Astrocyte (in vitro differentiated cells and primary cell): ENCODE results near the gene TRPM8. TPM values are rescaled to one million over a fixed set of nuclear protein-coding genes. Genes with fewer than 3 reads are reported as not detected.

Experiments
- DNase-seq: peaks from one replicate; pipeline ENCODE4 v3.0.0-alpha.2; 2010; ENCODE audit warnings: low read depth
- FAIRE-seq: peaks from 2 replicates; lab custom pipeline; 2011; peaks lifted over from hg19 to GRCh38; lab: Jason Lieb, UNC
- H2AFZ ChIP-seq: 2 replicates; pipeline ENCODE4 v1.6.0; 2012; ENCODE audit warnings: low read depth, low read length, inconsistent platforms
- H3K27ac ChIP-seq: 2 replicates; pipeline ENCODE4 v1.5.1; 2011; ENCODE audit warnings: low read depth, low read length, inconsistent platforms
- H3K27me3 ChIP-seq: 2 replicates; pipeline ENCODE4 v1.6.0; 2011; ENCODE audit warnings: low read length, inconsistent platforms; ENCODE audit not compliant: insufficient read depth
- H3K36me3 ChIP-seq: 2 replicates; pipeline ENCODE4 v1.5.1; 2011; ENCODE audit warnings: low read length, inconsistent platforms; ENCODE audit not compliant: insufficient read depth
- H3K4me1 ChIP-seq: 2 replicates; pipeline ENCODE4 v1.5.1; 2011; ENCODE audit warnings: low read length, inconsistent platforms; ENCODE audit not compliant: insufficient read depth
- H3K4me2 ChIP-seq: 2 replicates; pipeline ENCODE4 v1.6.0; 2012; ENCODE audit warnings: low read length, inconsistent platforms
- H3K4me3 ChIP-seq: 2 replicates; pipeline ENCODE4 v1.5.1; 2011; ENCODE audit warnings: low read depth, mild to moderate bottlenecking, low read length, inconsistent platforms; ENCODE audit not compliant: insufficient read depth
- H3K79me2 ChIP-seq: 2 replicates; pipeline ENCODE4 v1.6.0; 2012; ENCODE audit warnings: mild to moderate bottlenecking, low read length, inconsistent platforms; ENCODE audit not compliant: insufficient read depth
- H3K9ac ChIP-seq: 2 replicates; pipeline ENCODE4 v1.6.0; 2012; ENCODE audit warnings: mild to moderate bottlenecking, low read length, inconsistent platforms
- H3K9me3 ChIP-seq: 2 replicates; pipeline ENCODE4 v1.5.1; 2012; ENCODE audit warnings: low read depth, mild to moderate bottlenecking, low read length, inconsistent platforms; ENCODE audit not compliant: insufficient read depth
- H4K20me1 ChIP-seq: 2 replicates; pipeline ENCODE4 v1.6.0; 2012; ENCODE audit warnings: low read length, inconsistent platforms; ENCODE audit not compliant: insufficient read depth
- H3K27ac Mint-ChIP-seq: one replicate; pipeline ENCODE4 v1.8.0; 2021; ENCODE audit warnings: mild to moderate bottlenecking, mixed read lengths; ENCODE audit not compliant: unreplicated experiment
- H3K27me3 Mint-ChIP-seq: one replicate; pipeline ENCODE4 v1.8.0; 2021; ENCODE audit warnings: low read depth, mixed read lengths; ENCODE audit not compliant: unreplicated experiment
- H3K36me3 Mint-ChIP-seq: one replicate; pipeline ENCODE4 v1.8.0; 2021; ENCODE audit warnings: low read depth, mixed read lengths; ENCODE audit not compliant: unreplicated experiment
- H3K4me1 Mint-ChIP-seq: one replicate; pipeline ENCODE4 v1.8.0; 2021; ENCODE audit warnings: low read depth, mixed read lengths; ENCODE audit not compliant: unreplicated experiment
- H3K4me3 Mint-ChIP-seq: one replicate; pipeline ENCODE4 v1.8.0; 2021; ENCODE audit warnings: mild to moderate bottlenecking, moderate library complexity, mixed read lengths; ENCODE audit not compliant: unreplicated experiment
- H3K9me3 Mint-ChIP-seq: one replicate; pipeline ENCODE4 v1.8.0; 2021; ENCODE audit warnings: mild to moderate bottlenecking, mixed read lengths; ENCODE audit not compliant: unreplicated experiment
- EZH2 ChIP-seq: IDR thresholded peaks from 2 replicates; pipeline ENCODE4 v1.6.1; 2012; ENCODE audit warnings: mild to moderate bottlenecking, low read length, inconsistent platforms; ENCODE audit not compliant: insufficient read depth
- total RNA-seq: library from RNA; stranded (reverse); gene quantifications from 2 replicates; pipeline ENCODE4 v1.2.1, GENCODE V29; 2021
- TF ChIP-seq, protein P1 (sequence below): IDR thresholded peaks from 2 replicates; pipeline ENCODE4 v1.5.1; 2011; ENCODE audit warnings: low read depth, mild to moderate bottlenecking, inconsistent platforms, low read length, moderate library complexity; ENCODE audit not compliant: insufficient read depth

TRPM8 gene
- total RNA-seq, 1 donor from 2014 or later: 0.95 TPM

DNA sequence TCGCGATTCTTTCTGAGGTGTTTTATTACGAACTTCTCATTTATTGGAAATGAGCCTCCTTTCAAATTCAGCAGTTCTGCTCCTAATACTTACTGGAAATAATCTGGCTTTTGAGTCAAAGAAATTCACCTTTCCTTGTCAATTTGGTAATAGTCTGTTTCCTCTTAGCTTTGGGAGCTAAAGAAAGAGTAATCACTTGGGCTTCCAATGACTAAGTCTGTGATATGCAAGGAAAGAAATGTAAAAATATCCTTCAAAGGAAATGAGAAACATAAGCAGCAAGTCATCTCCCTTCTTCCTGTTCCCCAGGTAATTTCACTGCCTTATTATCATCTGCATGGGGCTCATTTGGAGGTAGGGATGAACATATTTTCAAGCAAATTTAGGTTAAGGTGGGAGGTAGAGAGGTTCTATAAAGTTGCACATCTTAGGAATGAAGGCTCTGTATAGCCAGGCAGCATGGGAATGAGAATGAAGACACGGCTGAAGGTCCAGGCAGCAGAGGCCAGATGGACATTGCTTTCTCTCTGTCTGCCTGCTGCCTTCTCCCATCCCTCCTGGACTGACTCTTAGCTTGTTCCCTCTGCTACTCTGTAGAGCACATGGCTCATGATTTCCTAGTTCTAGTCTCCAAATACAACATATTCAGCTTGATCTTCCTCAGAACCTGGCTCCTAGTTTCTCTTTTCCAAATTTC, 134.3 kb downstream of the TRPM8 start:
- Histone ChIP-seq H3K36me3 (no peaks in the 10 kb centered on the region), H3K4me2 (peak overlapping the region; percentile 32), H3K27me3 (no peaks in the 10 kb centered on the region), H3K79me2 (no peaks in the 10 kb centered on the region), H3K9me3 (no peaks in the 10 kb centered on the region), H3K4me1 (peaks cover 7% of the 10 kb centered on the region), H3K4me3 (no peak overlapping the region), H4K20me1 (no peaks in the 10 kb centered on the region), H2AFZ (no peak overlapping the region), H3K9ac (no peak overlapping the region), H3K27ac (no peak overlapping the region)
- peaks cover 7% of the 10 kb centered on the region for H3K4me1 Mint-ChIP-seq
- FAIRE-seq (peak; percentile 65), DNase-seq (peak; percentile 50)
- H3K4me3 Mint-ChIP-seq: no peak overlapping the region
- no peaks in the 10 kb centered on the region for H3K9me3 Mint-ChIP-seq
- TF ChIP-seq EZH2: no peak
- TF ChIP-seq, protein P1, sequence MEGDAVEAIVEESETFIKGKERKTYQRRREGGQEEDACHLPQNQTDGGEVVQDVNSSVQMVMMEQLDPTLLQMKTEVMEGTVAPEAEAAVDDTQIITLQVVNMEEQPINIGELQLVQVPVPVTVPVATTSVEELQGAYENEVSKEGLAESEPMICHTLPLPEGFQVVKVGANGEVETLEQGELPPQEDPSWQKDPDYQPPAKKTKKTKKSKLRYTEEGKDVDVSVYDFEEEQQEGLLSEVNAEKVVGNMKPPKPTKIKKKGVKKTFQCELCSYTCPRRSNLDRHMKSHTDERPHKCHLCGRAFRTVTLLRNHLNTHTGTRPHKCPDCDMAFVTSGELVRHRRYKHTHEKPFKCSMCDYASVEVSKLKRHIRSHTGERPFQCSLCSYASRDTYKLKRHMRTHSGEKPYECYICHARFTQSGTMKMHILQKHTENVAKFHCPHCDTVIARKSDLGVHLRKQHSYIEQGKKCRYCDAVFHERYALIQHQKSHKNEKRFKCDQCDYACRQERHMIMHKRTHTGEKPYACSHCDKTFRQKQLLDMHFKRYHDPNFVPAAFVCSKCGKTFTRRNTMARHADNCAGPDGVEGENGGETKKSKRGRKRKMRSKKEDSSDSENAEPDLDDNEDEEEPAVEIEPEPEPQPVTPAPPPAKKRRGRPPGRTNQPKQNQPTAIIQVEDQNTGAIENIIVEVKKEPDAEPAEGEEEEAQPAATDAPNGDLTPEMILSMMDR: no peak
- H3K36me3 Mint-ChIP-seq: peaks cover 2% of the 10 kb centered on the region
- no peaks in the 10 kb centered on the region for H3K27me3 Mint-ChIP-seq
- no peak overlapping the region for H3K27ac Mint-ChIP-seq

DNA sequence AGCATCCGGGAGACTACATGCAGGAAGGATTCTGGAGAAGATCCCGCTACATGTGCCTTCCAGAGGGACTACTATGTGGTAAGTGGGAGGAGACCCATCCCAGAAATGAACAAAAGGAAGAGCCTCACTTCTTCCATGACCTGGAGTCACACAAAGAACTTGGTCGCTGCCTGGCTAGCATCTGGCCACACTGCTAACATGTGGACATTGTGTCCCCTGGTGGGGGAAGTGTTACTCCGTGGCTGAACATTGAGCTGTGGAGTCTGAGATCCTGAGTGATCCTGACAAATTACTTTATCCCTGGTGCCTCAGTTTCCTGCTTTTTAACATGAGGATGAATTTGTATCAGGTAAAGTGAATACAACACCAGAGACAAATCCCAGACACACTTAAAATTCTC, 141.7 kb downstream of the TRPM8 start:
- no peak for TF ChIP-seq EZH2
- TF ChIP-seq, protein P1: no peak
- Histone ChIP-seq H3K9me3 (no peaks in the 10 kb centered on the region), H3K27ac (no peak overlapping the region), H3K79me2 (no peaks in the 10 kb centered on the region), H2AFZ (no peak overlapping the region), H3K4me3 (no peak overlapping the region), H3K4me2 (no peak overlapping the region), H3K4me1 (no peaks in the 10 kb centered on the region), H3K27me3 (peaks cover 7% of the 10 kb centered on the region), H3K36me3 (no peaks in the 10 kb centered on the region), H3K9ac (no peak overlapping the region), H4K20me1 (no peaks in the 10 kb centered on the region)
- Mint-ChIP-seq H3K27me3 (peaks cover 4% of the 10 kb centered on the region), H3K4me3 (no peak overlapping the region), H3K9me3 (peaks cover 7% of the 10 kb centered on the region), H3K4me1 (no peaks in the 10 kb centered on the region), H3K36me3 (peaks cover 2% of the 10 kb centered on the region), H3K27ac (no peak overlapping the region)
- DNase-seq (no peak), FAIRE-seq (no peak)

DNA sequence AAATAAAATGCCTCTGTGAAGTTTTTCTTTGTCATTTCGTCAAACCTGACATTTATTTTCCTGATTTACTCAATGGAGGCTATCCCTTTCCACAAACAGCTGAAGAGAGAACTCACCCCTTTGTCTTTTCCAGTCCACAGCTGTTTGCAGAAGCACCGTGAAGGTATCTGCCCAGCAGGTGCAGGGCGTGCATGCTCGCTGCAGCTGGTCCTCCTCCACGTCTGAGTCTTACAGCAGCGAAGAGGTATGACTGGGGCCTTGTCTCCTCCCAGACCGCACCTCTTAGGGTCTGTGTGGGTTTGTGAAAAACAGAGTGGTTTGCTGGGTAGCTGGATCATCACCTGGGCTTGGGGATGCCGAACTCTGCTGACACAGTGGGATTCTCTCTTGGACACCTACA, 143.1 kb downstream of the TRPM8 start:
- no peak overlapping the region for H3K9ac ChIP-seq
- no peaks in the 10 kb centered on the region for H4K20me1 ChIP-seq
- H3K36me3 ChIP-seq: no peaks in the 10 kb centered on the region
- no peaks in the 10 kb centered on the region for H3K4me1 ChIP-seq
- no peak overlapping the region for H3K4me2 ChIP-seq
- H2AFZ ChIP-seq: no peak overlapping the region
- peaks cover 4% of the 10 kb centered on the region for H3K27me3 Mint-ChIP-seq
- H3K27ac ChIP-seq: no peak overlapping the region
- H3K36me3 Mint-ChIP-seq: no peaks in the 10 kb centered on the region
- H3K9me3 Mint-ChIP-seq: peaks cover 7% of the 10 kb centered on the region
- peaks cover 7% of the 10 kb centered on the region for H3K27me3 ChIP-seq
- no peak overlapping the region for H3K27ac Mint-ChIP-seq
- H3K4me1 Mint-ChIP-seq: no peaks in the 10 kb centered on the region
- H3K79me2 ChIP-seq: no peaks in the 10 kb centered on the region
- no peak overlapping the region for H3K4me3 ChIP-seq
- H3K9me3 ChIP-seq: no peaks in the 10 kb centered on the region
- DNase-seq (no peak), FAIRE-seq (no peak)
- TF ChIP-seq, protein P1: no peak
- no peak for TF ChIP-seq EZH2
- H3K4me3 Mint-ChIP-seq: no peak overlapping the region
